Gastroesophageal sphincter (tissue), 4 donors: ENCODE data around the gene LRP6. TPM values are rescaled to one million over a fixed set of nuclear protein-coding genes. Genes with fewer than 3 reads are reported as not detected.

Source experiments
- ATAC-seq: fragments of 150-250 bp; one replicate; pipeline ENCODE4 v1.9.1; 2016; ENCODE audit warnings: mild to moderate bottlenecking, moderate library complexity
- H3K27ac ChIP-seq, 4 donors: fragments of 200-600 bp; sonication (generic) in 3 of 4; 1 replicate in 3 of 4; 2 replicates in 1 of 4; pipeline ENCODE4 v1.5.1; 2016 to 2019
- H3K27me3 ChIP-seq: fragments of 200-600 bp; sonication (generic); one replicate; pipeline ENCODE4 v1.5.1; 2019
- H3K36me3 ChIP-seq, 2 donors: fragments of 200-600 bp; sonication (generic); one replicate each; pipeline ENCODE4 v1.5.1; 2019; ENCODE audit warnings: control low read depth in 1 of 2
- H3K4me1 ChIP-seq, 3 donors: fragments of 200-600 bp; sonication (generic); 1 replicate in 2 of 3; 2 replicates in 1 of 3; pipeline ENCODE4 v1.5.1; 2016 to 2019; ENCODE audit warnings: control low read depth in 2 of 3
- H3K4me3 ChIP-seq, 2 donors: fragments of 200-600 bp; sonication (generic); one replicate each; pipeline ENCODE4 v1.5.1; 2019; ENCODE audit warnings: mild to moderate bottlenecking in 1 of 2, moderate library complexity in 1 of 2
- H3K9me3 ChIP-seq, 3 donors: fragments of 200-600 bp; sonication (generic); one replicate each; pipeline ENCODE4 v1.5.1; 2017 to 2019; ENCODE audit warnings: control low read depth in 2 of 3
- CTCF ChIP-seq, 4 experiments: fragments of 200-600 bp in 2 of 4; fragments of 450-650 bp in 2 of 4; sonication (generic) in 1 of 4; IDR thresholded peaks; one replicate each; pipeline ENCODE4 v1.5.1; 2017 to 2019; ENCODE audit warnings: antibody characterized with exemption in 4 of 4, mild to moderate bottlenecking in 2 of 4, moderate library complexity in 2 of 4
- EP300 ChIP-seq: sonication (generic); formaldehyde crosslinking; IDR thresholded peaks from one replicate; pipeline ENCODE4 v1.6.1; 2017; ENCODE audit warnings: antibody characterized with exemption, mild to moderate bottlenecking
- POLR2A ChIP-seq, 2 donors: fragments of 450-650 bp; IDR thresholded peaks; one replicate each; pipeline ENCODE4 v1.6.1; 2017; ENCODE audit warnings: antibody characterized with exemption in 2 of 2, mild to moderate bottlenecking in 2 of 2, moderate library complexity in 1 of 2
- POLR2AphosphoS5 ChIP-seq: sonication (generic); formaldehyde crosslinking; IDR thresholded peaks from one replicate; pipeline ENCODE4 v1.6.1; 2017; ENCODE audit warnings: antibody characterized with exemption
- WGBS, 2 donors: methylation state at CpG; one replicate each; pipeline ENCODE4 v1.1.5; 2018; ENCODE audit warnings: low coverage in 1 of 2; 5-methylcytosine and 5-hydroxymethylcytosine counted together
- total RNA-seq, 4 donors: library from RNA; depleted of rRNA; stranded (reverse); fragments of >200 nt; gene quantifications; one replicate each; pipeline ENCODE4 v1.1.0, GENCODE V29; 2016

The LRP6 gene
- total RNA-seq, 4 donors from 2014 or later = 34.5 to 58.5 (median 42.6) TPM

- Histone ChIP-seq H3K27ac (no peak overlapping the region), H3K9me3 (no peaks in the 10 kb centered on the region), H3K4me1 (no peaks in the 10 kb centered on the region), H3K4me3 (no peak overlapping the region), H3K27me3 (no peaks in the 10 kb centered on the region), H3K36me3 (no peaks in the 10 kb centered on the region)
- TF ChIP-seq EP300 = no peak
- no peak for TF ChIP-seq POLR2A (IDR thresholded peaks at IDR 0.05)
- TF ChIP-seq CTCF (IDR thresholded peaks at IDR 0.05) = no peak
- no peak for TF ChIP-seq POLR2AphosphoS5
- ATAC-seq = no peak
- 100% methylated on average over 1 of the region's 1 CpG; no CpG with 5 or more reads in 1 of the 2 donors for WGBS, 2 donors
Observed at GRCh38 chr12:12207746-12208145, 59.1 kb downstream of the LRP6 start.

GRCh38 chr12:12206776-12207388, 60.0 kb downstream of the LRP6 start:
- TF ChIP-seq POLR2A (IDR thresholded peaks at IDR 0.05) = no peak
- no peak for TF ChIP-seq EP300
- no peak for TF ChIP-seq CTCF (IDR thresholded peaks at IDR 0.05)
- no peak for TF ChIP-seq POLR2AphosphoS5
- 87 to 89% methylated on average over 3 to 5 of the region's 5 CpGs for WGBS, 2 donors
- Histone ChIP-seq H3K4me3 (no peak overlapping the region), H3K27ac (no peak overlapping the region), H3K9me3 (no peaks in the 10 kb centered on the region), H3K27me3 (no peaks in the 10 kb centered on the region), H3K36me3 (no peaks in the 10 kb centered on the region), H3K4me1 (no peaks in the 10 kb centered on the region)
- ATAC-seq = no peak

- H3K4me3 ChIP-seq = no peak overlapping the region
- H3K36me3 ChIP-seq = peaks cover 0 to 14% of the 10 kb centered on the region in 2 donors
- no peaks in the 10 kb centered on the region for H3K4me1 ChIP-seq
- ATAC-seq = no peak
- H3K9me3 ChIP-seq = peaks cover 0 to 6% (median 0%) of the 10 kb centered on the region in 3 donors
- TF ChIP-seq EP300 = no peak
- no peak for TF ChIP-seq POLR2A (IDR thresholded peaks at IDR 0.05)
- no peak for TF ChIP-seq CTCF (IDR thresholded peaks at IDR 0.05)
- TF ChIP-seq POLR2AphosphoS5 = no peak
- 29 to 80% methylated on average over 1 of the region's 1 CpG for WGBS, 2 donors
- H3K27me3 ChIP-seq = no peaks in the 10 kb centered on the region
- H3K27ac ChIP-seq = no peak overlapping the region
Observed at GRCh38 chr12:12202747-12203146, 64.1 kb downstream of the LRP6 start.

- no peaks in the 10 kb centered on the region for H3K27me3 ChIP-seq
- H3K27ac ChIP-seq = no peak overlapping the region
- no peaks in the 10 kb centered on the region for H3K4me1 ChIP-seq
- TF ChIP-seq POLR2AphosphoS5 (no peak), CTCF (IDR thresholded peaks at IDR 0.05) (no peak), EP300 (no peak), POLR2A (IDR thresholded peaks at IDR 0.05) (no peak)
- no peak overlapping the region for H3K4me3 ChIP-seq
- WGBS, 2 donors = 86 to 98% methylated on average over 5 to 6 of the region's 9 CpGs
- peaks cover 0 to 6% (median 0%) of the 10 kb centered on the region in 3 donors for H3K9me3 ChIP-seq
- no peak for ATAC-seq
- H3K36me3 ChIP-seq = peaks cover 0 to 15% of the 10 kb centered on the region in 2 donors
Observed at GRCh38 chr12:12202105-12202504, 64.7 kb downstream of the LRP6 start.

- ATAC-seq = no peak
- no peak for TF ChIP-seq POLR2AphosphoS5
- no peak for TF ChIP-seq EP300
- no peak for TF ChIP-seq POLR2A (IDR thresholded peaks at IDR 0.05)
- no peak for TF ChIP-seq CTCF (IDR thresholded peaks at IDR 0.05)
- H3K36me3 ChIP-seq = peaks cover 0 to 19% of the 10 kb centered on the region in 2 donors
- no peak overlapping the region for H3K4me3 ChIP-seq
- WGBS, 2 donors = 95 to 100% methylated on average over 1 to 3 of the region's 3 CpGs
- H3K27ac ChIP-seq = no peak overlapping the region
- H3K27me3 ChIP-seq = no peaks in the 10 kb centered on the region
- H3K9me3 ChIP-seq = peaks cover 0 to 6% (median 0%) of the 10 kb centered on the region in 3 donors
- no peaks in the 10 kb centered on the region for H3K4me1 ChIP-seq
Observed at GRCh38 chr12:12201274-12201758, 65.5 kb downstream of the LRP6 start.
